ENCODE measurements around the gene CRABP1.
"Not testable (repeated sequence)": the region's sequence is repeated elsewhere in the genome, so short reads cannot be mapped to it uniquely, and the experiment has no call there.

Gene CRABP1

DNA sequence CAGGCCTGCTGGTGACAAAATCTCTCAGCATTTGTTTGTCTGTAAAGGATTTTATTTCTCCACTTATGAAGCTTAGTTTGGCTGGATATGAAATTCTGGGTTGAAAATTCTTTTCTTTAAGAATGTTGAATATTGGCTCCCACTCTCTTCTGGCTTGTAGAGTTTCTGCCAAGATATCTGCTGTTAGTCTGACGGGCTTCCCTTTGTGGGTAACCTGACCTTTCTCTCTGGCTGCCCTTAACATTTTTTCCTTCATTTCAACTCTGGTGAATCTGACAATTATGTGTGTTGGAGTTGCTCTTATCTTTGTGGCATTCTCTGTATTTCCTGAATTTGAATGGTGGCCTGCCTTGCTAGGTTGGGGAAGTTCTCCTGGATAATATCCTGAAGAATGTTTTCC is 40.0 kb downstream of the CRABP1 start:
- DNase-seq: not testable (repeated sequence)

GRCh38 chr15:78382114-78382880 is 42.1 kb downstream of the CRABP1 start:
- no peak for DNase-seq

DNA sequence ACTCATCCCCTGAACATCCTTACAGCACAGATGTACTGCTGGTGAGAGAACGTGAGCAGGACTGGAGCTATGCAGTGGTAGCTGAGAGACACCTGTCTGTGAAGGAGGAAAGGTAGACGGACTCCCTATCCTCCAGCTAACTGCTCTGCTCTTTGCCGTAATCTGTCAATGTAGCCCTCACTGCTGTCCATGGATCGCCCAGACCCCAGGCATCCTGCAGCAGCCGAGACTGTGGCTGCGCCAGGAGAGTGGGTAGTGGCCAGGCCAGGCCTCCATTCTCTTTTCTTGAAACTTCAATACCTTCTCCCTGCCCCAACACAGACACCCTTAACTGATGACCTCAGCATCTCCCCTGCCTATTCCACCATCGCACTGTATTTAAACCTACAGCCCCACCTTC is 44.5 kb downstream of the CRABP1 start:
- DNase-seq: no peak

GRCh38 chr15:78387246-78388037 is 47.3 kb downstream of the CRABP1 start:
- DNase-seq: no peak

DNA sequence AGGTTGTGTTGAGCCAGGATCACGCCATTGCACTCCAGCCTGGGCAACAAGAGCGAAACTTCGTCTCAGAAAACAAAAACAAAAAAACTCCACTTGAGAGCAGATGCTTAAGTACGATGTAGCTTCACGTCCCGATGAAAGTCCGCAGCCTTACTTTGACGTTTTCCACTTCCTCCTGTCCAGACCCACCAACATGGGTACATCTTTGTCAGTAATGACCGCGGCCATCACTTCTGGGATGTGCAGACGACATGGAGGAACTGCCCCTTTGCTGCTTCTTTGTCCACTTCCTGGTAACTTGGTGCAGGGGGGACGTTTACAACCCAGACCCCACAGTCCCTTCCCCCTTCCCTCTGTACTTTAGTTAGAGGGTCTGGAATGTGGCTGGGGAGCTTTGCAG is 48.7 kb downstream of the CRABP1 start:
- no peak for DNase-seq

- DNase-seq: no peak
Measured at GRCh38 chr15:78389322-78389721, 49.2 kb downstream of the CRABP1 start.

- DNase-seq: no peak
Measured at GRCh38 chr15:78389738-78390137, 49.6 kb downstream of the CRABP1 start.

DNA sequence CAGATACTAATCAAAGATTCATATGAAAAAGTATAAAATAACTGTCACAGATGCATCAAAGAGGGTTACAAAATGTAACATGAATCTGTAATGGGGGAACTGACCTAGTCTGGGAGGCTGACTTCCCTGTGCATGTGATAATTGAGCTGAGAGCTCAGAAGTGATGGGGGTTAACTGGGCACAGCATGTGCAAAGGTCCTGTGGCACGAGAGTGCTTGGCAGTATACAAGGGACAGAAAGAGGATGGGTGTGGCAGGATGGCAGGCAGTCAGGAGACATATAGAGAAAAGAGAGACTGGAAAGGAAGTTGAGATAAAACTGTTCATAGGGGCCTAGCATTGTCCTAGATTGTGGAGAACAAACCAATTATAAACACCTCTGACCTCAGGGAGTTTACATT is 50.1 kb downstream of the CRABP1 start:
- DNase-seq: no peak

GRCh38 chr15:78390826-78391225 is 50.7 kb downstream of the CRABP1 start:
- DNase-seq: no peak

DNA sequence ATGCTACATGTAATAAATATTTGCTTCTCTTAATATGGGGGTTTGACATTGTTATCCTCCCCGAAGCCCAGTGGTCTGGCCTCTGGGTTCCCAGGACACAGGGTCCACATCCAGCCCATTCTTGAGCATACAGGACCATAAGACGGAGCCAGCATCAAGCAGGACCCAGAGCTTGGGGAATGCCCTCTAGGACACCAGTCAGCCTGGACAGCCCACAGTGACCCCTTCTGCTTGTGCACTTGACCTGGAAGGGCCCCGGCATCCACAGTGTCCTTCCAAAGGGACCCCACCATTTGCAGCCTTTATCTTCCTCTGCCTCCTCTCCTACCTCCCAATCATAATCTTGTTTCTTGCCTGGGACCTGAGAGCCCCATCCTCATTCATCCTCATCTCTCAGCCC is 51.6 kb downstream of the CRABP1 start:
- DNase-seq: no peak

- DNase-seq: no peak
Measured at GRCh38 chr15:78392430-78392829, 52.3 kb downstream of the CRABP1 start.

DNA sequence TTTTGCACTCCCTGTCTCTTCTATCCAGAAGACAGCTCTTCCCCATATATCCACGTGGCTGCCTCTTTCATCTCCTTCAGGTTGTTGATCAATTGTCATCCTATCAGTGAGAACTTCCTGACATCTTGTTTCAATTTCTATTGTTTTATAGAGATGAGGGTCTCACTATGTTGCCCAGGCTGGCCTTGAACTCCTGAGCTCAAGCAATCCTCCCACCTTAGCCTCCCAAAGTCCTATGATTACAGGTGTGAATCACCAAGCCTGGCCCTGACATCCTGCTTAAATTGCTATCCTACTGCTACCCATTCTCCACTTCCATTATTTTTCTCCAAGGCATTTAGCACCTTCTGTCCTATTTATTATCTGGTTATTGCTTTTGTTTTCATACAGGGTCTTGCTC is 53.0 kb downstream of the CRABP1 start:
- DNase-seq: no peak

DNA sequence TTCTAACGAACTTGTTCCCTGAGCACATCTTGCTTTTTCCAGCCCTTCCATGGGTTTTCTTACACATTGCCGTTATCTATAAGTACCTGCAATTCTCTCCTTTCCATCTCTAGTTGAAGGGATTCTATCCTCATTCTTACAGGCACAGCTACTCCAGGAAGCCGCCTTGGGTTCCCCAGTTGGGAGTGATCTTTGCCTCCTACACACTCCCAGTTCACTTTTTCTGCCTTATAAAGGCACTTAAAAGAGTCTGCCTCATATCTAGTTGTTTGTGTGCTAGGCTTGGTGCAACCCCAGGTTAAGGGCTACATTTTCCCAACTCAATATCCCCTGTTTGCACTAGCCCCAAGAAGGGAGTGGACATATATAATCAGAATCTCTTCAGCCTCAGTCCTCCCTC is 53.9 kb downstream of the CRABP1 start:
- DNase-seq: no peak

DNA sequence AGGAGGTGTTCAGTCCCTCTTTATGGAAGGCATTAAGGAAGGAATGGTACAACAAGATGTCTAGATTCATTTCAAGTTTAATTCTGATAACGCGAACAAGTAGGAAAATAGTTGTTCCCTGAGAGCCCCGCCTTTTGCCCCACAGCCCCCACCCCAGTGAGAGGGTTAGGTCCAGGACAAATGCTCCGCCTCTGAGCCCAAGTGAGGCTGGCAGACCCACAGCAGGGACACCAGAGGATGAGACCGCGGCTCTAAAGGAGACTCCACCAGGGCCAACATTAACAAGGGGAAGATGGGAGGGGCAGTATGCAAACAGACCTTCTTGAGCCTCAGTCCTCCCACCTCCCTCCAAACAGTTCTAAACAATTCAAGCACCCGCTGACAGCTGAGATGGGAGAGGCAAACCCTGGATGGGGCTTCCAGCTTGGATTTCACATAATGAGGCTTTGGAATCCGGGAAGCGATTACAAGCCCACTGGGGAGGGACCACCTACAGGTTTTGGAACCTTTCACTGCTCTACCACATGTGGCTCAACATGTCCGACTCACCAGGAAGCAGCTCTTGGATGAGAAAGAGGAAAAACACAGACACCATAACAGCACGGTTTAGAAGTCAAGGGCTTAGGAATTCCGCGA is 54.9 kb downstream of the CRABP1 start:
- no peak for DNase-seq

DNA sequence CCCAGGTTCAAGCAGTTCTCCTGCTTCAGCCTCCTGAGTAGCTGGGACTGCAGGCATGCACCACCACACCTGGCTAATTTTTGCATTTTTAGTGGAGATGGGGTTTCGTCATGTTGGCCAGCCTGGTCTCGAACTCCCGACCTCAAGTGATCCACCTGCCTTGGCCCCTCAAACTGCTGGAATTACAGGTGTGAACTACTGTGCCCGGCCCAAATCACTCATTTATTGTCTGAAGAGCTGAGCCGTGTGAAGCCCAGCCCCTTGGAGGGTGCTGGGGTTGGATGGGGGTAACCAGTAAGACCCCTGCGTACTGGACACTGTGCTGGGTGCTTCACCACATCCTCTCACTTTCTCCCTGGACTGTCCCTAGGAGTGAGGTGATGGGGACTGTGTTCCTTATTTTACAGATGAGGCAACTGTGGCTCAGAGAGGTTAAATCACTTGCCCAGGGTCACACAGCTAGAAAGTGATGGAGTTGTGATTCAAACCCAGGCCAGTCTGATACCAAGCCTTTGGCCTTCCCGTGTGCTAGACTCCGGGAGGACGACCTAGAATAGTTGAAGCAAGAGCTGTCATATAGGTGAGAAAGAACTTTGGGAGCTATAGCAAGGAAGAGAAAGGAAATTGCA is 56.1 kb downstream of the CRABP1 start:
- DNase-seq: no peak

DNA sequence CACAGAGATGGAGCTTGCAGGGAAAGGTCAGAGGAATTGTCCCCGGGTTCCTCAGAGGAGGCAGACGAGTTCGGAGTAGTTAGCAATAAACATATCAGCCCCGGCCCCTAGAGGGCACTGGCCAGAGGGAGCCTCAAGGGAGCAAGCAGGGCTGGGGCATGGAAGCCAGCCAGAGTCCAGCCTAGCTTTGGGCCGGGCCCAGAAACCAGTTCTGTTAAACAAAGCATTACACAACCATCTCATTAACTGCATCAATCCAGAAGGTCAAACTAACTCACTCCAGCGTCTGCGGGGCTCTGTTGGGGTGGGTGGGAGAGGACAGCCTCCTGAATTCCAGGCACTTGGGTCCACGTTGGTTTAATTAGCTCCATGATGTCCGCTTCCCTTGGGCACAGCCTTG is 56.8 kb downstream of the CRABP1 start:
- DNase-seq: no peak

DNA sequence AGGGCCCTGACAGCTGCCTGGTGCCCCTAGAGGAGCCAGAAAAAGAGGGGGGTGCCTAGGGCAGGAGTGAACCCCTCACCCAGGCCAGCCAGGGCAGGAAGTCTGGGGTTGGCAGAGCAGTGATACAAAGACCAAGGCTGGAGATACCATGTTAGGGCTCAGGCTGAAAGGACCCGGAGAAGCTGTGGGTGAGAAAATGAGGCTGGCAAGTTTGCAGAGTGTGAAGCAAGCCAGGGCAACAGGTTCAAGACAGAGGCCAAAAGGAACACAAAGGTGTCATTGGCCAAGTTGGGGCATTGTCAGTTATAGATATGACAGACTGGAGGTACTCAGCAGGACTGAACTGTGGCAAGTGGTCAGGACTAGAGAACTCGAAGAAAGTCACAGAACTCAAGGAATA is 57.2 kb downstream of the CRABP1 start:
- no peak for DNase-seq
